ENCODE data around the gene NHSL2. TPM values are rescaled to one million over a fixed set of nuclear protein-coding genes. Genes with fewer than 3 reads are reported as not detected.

The NHSL2 gene
- total RNA-seq, 4 donors from 2014 or later: 7.6 to 30.8 (median 9.1) TPM

- no peak overlapping the region for H3K27ac ChIP-seq
- H3K36me3 ChIP-seq: no peaks in the 10 kb centered on the region
- no peak for DNase-seq
- no peaks in the 10 kb centered on the region for H3K27me3 ChIP-seq
- H3K4me3 ChIP-seq: no peak overlapping the region
- H3K4me1 ChIP-seq: no peaks in the 10 kb centered on the region
- no peak for TF ChIP-seq POLR2A (IDR thresholded peaks at IDR 0.05)
- no peak for TF ChIP-seq CTCF (IDR thresholded peaks at IDR 0.05)
- intact Hi-C loops (cut with DNase I; ENCODE audit: low total_unique reads): no loop called here
- no peaks in the 10 kb centered on the region for H3K9me3 ChIP-seq
These were observed 26.0 kb downstream of the NHSL2 start for GRCh38 chrX:71936632-71937031.

GRCh38 chrX:71938371-71938770 lies 27.7 kb downstream of the NHSL2 start:
- no peaks in the 10 kb centered on the region for H3K36me3 ChIP-seq
- no peak for DNase-seq
- H3K4me1 ChIP-seq: no peaks in the 10 kb centered on the region
- no peak overlapping the region for H3K27ac ChIP-seq
- H3K9me3 ChIP-seq: no peaks in the 10 kb centered on the region
- TF ChIP-seq CTCF (IDR thresholded peaks at IDR 0.05) (no peak), POLR2A (IDR thresholded peaks at IDR 0.05) (no peak)
- intact Hi-C loops (cut with DNase I; ENCODE audit: low total_unique reads): no loop called here
- no peaks in the 10 kb centered on the region for H3K27me3 ChIP-seq
- H3K4me3 ChIP-seq: no peak overlapping the region

GRCh38 chrX:71941145-71941544 lies 30.5 kb downstream of the NHSL2 start:
- H3K9me3 ChIP-seq: no peaks in the 10 kb centered on the region
- H3K4me1 ChIP-seq: no peaks in the 10 kb centered on the region
- no peak overlapping the region for H3K4me3 ChIP-seq
- peak in 1 of 2 donors; percentile 24 for DNase-seq
- intact Hi-C loops (cut with DNase I; ENCODE audit: low total_unique reads): no loop called here
- no peaks in the 10 kb centered on the region for H3K27me3 ChIP-seq
- no peaks in the 10 kb centered on the region for H3K36me3 ChIP-seq
- peak overlapping the region; percentile 67 to 77 for H3K27ac ChIP-seq
- no peak for TF ChIP-seq CTCF (IDR thresholded peaks at IDR 0.05)
- TF ChIP-seq POLR2A (IDR thresholded peaks at IDR 0.05): no peak

GRCh38 chrX:71941776-71942175 lies 31.1 kb downstream of the NHSL2 start:
- no peaks in the 10 kb centered on the region for H3K9me3 ChIP-seq
- no peaks in the 10 kb centered on the region for H3K27me3 ChIP-seq
- no peak for TF ChIP-seq CTCF (IDR thresholded peaks at IDR 0.05)
- no peak for TF ChIP-seq POLR2A (IDR thresholded peaks at IDR 0.05)
- H3K27ac ChIP-seq: peak overlapping the region; percentile 67 to 77
- no peaks in the 10 kb centered on the region for H3K36me3 ChIP-seq
- no peaks in the 10 kb centered on the region for H3K4me1 ChIP-seq
- no peak overlapping the region for H3K4me3 ChIP-seq
- intact Hi-C loops (cut with DNase I; ENCODE audit: low total_unique reads): no loop called here
- DNase-seq: peak; percentile 72 to 78

- TF ChIP-seq CTCF (IDR thresholded peaks at IDR 0.05) (no peak), POLR2A (IDR thresholded peaks at IDR 0.05) (no peak)
- no peaks in the 10 kb centered on the region for H3K36me3 ChIP-seq
- H3K9me3 ChIP-seq: no peaks in the 10 kb centered on the region
- no peak overlapping the region for H3K27ac ChIP-seq
- H3K27me3 ChIP-seq: no peaks in the 10 kb centered on the region
- no peaks in the 10 kb centered on the region for H3K4me1 ChIP-seq
- no peak overlapping the region for H3K4me3 ChIP-seq
- DNase-seq: no peak
- intact Hi-C loops (cut with DNase I; ENCODE audit: low total_unique reads): no loop called here
These were observed 33.7 kb downstream of the NHSL2 start for GRCh38 chrX:71944369-71944768.

Data from uterus (tissue), 4 donors.